ENCODE measurements around the gene ANO8. TPM values are rescaled to one million over a fixed set of nuclear protein-coding genes. Genes with fewer than 3 reads are reported as not detected.

ANO8 gene
- total RNA-seq, 6 donors from 2014 or later = 9.0 to 45.1 (median 16.4) TPM

DNA sequence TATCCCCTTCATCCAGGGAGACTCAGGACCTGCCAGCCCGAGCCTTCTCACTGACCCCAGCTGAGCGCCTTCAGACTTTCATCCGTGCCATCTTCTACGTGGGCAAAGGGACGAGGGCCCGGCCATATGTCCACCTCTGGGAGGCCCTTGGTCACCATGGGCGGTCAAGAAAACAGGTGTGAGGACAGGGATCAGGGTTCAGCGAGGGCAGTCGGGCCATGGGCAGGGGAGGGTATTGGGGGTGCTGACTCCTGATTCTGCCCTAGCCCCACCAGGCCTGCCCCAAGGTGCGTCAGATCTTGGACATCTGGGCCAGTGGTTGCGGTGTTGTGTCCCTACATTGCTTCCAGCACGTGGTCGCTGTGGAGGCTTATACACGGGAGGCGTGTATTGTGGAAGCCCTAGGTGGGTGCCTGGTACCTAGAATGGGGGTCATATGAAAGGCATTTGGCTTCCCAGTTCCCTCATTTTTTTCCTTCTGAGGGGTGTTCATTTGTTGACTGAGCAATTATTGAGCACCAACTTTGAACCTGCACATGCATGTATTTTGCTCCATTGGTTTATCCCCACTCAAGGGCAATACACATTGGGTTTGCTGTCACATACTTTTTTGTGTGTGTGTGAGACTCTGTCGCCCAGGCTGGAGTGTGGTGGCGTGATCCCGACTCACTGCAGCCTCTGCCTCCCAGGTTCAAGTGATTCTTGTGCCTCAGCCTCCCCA lies 49.1 kb downstream of the ANO8 start:
- TF ChIP-seq POLR2A (IDR thresholded peaks at IDR 0.05) (no peak), EP300 (IDR thresholded peaks at IDR 0.05) (no peak), POLR2AphosphoS5 (IDR thresholded peaks at IDR 0.05) (no peak)
- TF ChIP-seq, protein P1, sequence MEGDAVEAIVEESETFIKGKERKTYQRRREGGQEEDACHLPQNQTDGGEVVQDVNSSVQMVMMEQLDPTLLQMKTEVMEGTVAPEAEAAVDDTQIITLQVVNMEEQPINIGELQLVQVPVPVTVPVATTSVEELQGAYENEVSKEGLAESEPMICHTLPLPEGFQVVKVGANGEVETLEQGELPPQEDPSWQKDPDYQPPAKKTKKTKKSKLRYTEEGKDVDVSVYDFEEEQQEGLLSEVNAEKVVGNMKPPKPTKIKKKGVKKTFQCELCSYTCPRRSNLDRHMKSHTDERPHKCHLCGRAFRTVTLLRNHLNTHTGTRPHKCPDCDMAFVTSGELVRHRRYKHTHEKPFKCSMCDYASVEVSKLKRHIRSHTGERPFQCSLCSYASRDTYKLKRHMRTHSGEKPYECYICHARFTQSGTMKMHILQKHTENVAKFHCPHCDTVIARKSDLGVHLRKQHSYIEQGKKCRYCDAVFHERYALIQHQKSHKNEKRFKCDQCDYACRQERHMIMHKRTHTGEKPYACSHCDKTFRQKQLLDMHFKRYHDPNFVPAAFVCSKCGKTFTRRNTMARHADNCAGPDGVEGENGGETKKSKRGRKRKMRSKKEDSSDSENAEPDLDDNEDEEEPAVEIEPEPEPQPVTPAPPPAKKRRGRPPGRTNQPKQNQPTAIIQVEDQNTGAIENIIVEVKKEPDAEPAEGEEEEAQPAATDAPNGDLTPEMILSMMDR (IDR thresholded peaks at IDR 0.05) = no peak
- Histone ChIP-seq H3K36me3 (no peaks in the 10 kb centered on the region), H3K9me3 (no peaks in the 10 kb centered on the region), H3K27me3 (peaks cover 0 to 17% (median 5%) of the 10 kb centered on the region in 4 donors), H3K4me3 (no peak overlapping the region), H3K27ac (no peak overlapping the region), H3K4me1 (peaks cover 17 to 26% (median 18%) of the 10 kb centered on the region in 4 donors)
- WGBS, 2 donors = 86 to 92% methylated on average over 18 of the region's 18 CpGs
- ATAC-seq (ENCODE audit: low FRiP score in 2 of 2) (no peak), DNase-seq (no peak)

DNA sequence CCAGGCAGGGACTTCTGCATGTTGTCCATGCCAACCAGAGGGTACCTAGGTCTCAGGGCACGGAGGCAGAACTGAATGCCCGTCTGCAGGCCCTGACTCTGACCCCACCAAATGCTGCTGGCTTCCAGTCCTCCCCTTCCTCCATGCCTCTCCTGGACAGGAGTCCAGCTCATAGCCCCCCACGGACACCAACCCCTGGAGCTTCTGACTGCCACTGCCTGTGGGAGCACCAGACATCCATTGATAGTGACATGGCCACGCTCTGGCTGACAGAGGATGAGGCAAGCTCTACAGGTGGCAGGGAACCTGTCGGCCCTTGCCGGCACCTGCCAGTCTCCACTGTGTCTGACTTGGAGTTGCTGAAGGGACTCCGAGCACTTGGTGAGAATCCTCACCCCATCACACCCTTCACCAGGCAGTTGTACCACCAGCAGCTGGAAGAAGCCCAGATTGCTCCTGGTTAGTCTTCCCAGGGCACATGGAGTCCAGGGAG lies 51.1 kb downstream of the ANO8 start:
- TF ChIP-seq, protein P1 (IDR thresholded peaks at IDR 0.05) = no peak
- no peak for TF ChIP-seq POLR2A (IDR thresholded peaks at IDR 0.05)
- no peak for TF ChIP-seq POLR2AphosphoS5 (IDR thresholded peaks at IDR 0.05)
- TF ChIP-seq EP300 (IDR thresholded peaks at IDR 0.05) = no peak
- H3K4me3 ChIP-seq = no peak overlapping the region
- no peak overlapping the region for H3K27ac ChIP-seq
- H3K9me3 ChIP-seq = no peaks in the 10 kb centered on the region
- DNase-seq (no peak), ATAC-seq (ENCODE audit: low FRiP score in 2 of 2) (no peak)
- WGBS, 2 donors = 89 to 100% methylated on average over 3 to 6 of the region's 7 CpGs
- H3K4me1 ChIP-seq = peaks cover 15 to 19% (median 17%) of the 10 kb centered on the region in 4 donors
- H3K36me3 ChIP-seq = peaks cover 0 to 7% (median 3%) of the 10 kb centered on the region in 4 donors
- peaks cover 0 to 17% (median 5%) of the 10 kb centered on the region in 4 donors for H3K27me3 ChIP-seq

DNA sequence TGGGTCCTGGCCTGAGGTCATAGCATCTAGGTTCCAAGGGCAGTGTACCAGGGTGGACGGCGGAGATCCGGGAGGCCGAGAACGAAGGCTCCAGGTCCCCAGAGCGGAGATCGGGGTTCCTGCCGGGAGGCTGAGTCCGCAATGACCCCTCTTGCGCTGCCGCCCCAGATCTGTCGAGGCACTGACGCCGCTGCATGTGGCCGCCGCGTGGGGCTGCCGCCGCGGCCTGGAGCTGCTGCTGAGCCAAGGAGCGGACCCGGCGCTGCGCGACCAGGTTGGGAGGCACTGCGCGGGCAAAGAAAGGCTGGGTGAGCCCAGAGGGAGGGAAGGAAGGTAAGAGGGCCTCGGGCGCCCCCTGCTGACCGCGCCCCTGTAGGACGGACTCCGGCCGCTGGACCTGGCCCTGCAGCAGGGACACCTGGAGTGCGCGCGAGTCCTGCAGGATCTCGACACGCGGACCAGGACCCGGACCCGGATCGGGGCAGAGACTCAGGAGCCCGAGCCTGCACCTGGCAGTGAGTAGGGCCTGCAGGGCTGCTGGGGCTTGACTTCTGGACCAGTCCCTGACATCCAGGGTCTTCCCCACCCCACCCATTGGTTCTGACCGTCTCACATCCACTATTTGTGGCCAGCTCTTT lies 52.0 kb downstream of the ANO8 start:
- peak overlapping the region in 3 of 4 donors; percentile 32 to 54 (median 50) for H3K4me3 ChIP-seq

DNA sequence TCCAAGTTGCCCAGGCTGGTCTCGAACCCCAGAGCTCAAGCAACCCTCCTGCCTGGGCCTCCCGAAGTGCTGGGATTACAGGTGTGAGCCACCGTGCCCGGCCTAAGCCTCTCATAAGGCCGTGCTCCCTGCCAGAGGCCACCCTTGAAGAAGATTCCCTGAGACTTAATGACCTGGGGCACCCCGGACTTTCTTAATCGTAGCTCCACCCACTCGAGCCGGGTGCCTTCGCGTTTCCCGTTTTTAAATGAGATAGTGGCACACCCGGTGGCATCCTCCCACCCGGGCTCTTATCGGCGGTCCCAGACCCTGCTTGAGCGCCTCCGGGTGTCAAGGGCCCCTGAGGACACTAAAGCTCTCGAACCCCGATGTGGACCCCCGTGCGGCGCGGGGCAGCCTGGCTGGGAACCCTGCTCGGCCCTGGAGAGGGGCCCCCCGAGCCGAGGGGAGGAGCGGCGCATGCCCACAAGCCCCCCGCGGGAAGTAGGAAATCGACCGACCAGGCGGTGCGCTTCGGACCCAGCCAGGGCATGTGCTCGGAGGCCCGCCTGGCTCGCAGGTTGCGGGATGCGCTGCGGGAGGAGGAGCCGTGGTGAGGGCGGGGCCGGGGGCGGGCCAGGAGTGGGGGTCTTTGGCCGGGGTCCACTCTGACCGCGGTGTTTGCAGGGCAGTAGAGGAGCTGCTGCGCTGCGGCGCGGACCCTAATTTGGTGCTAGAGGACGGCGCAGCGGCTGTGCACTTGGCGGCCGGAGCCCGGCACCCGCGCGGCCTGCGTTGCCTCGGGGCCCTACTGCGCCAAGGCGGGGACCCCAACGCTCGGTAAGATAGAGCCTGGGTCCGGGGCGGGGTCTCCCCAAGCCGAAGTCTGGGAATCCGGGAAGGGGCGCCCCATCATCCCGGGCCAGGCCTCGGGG lies 53.0 kb downstream of the ANO8 start, which contains the start of gene ANKLE1:
Gene ANKLE1, plus strand, starts transcription at position 511 of the 914 bp plus-strand sequence. Its CDS starts 20 bp downstream, at position 531.
- peaks cover 15 to 19% (median 17%) of the 10 kb centered on the region in 4 donors for H3K4me1 ChIP-seq
- peak; percentile 61 to 89 for DNase-seq
- 13 to 70% methylated on average over 4 to 42 of the region's 75 CpGs for WGBS, 2 donors
- H3K9me3 ChIP-seq = no peaks in the 10 kb centered on the region
- H3K36me3 ChIP-seq = peaks cover 0 to 24% (median 16%) of the 10 kb centered on the region in 4 donors
- peak within 1 kb of the TSS; percentile 6 to 54 (median 41) for H3K4me3 ChIP-seq
- TF ChIP-seq, protein P1 (IDR thresholded peaks at IDR 0.05) = no peak
- TF ChIP-seq POLR2AphosphoS5 (IDR thresholded peaks at IDR 0.05) (no peak), POLR2A (IDR thresholded peaks at IDR 0.05) (no peak), EP300 (IDR thresholded peaks at IDR 0.05) (no peak)
- ATAC-seq (ENCODE audit: low FRiP score in 2 of 2) = peak; percentile 19 to 50
- H3K27ac ChIP-seq = peak within 1 kb of the TSS in 1 of 4 donors; percentile 24
- H3K27me3 ChIP-seq = peaks cover 0 to 17% (median 5%) of the 10 kb centered on the region in 4 donors

More for the DNA sequence above, 52.0 kb downstream of the ANO8 start:
- WGBS, 2 donors = 13 to 24% methylated on average over 4 to 8 of the region's 45 CpGs
- TF ChIP-seq POLR2A (IDR thresholded peaks at IDR 0.05) (no peak), POLR2AphosphoS5 (IDR thresholded peaks at IDR 0.05) (no peak), EP300 (IDR thresholded peaks at IDR 0.05) (no peak)
- TF ChIP-seq, protein P1 (IDR thresholded peaks at IDR 0.05) = peak; percentile 92 to 98 (median 97)
- H3K9me3 ChIP-seq = no peaks in the 10 kb centered on the region
- peaks cover 0 to 15% (median 8%) of the 10 kb centered on the region in 4 donors for H3K36me3 ChIP-seq
- H3K4me1 ChIP-seq = peaks cover 15 to 19% (median 17%) of the 10 kb centered on the region in 4 donors
- H3K27ac ChIP-seq = no peak overlapping the region
- H3K27me3 ChIP-seq = peaks cover 0 to 17% (median 5%) of the 10 kb centered on the region in 4 donors
- ATAC-seq (ENCODE audit: low FRiP score in 2 of 2) (peak; percentile 93 to 95), DNase-seq (peak; percentile 91 to 97)

All from upper lobe of left lung (tissue), 6 donors.